Astrocyte (in vitro differentiated cells and primary cell): ENCODE results near the gene PLK3. TPM values are rescaled to one million over a fixed set of nuclear protein-coding genes. Genes with fewer than 3 reads are reported as not detected.

Source experiments
- DNase-seq: peaks from one replicate; pipeline ENCODE4 v3.0.0-alpha.2; 2010; ENCODE audit warnings: low read depth
- FAIRE-seq: peaks from 2 replicates; lab custom pipeline; 2011; peaks lifted over from hg19 to GRCh38; lab: Jason Lieb, UNC
- H2AFZ ChIP-seq: 2 replicates; pipeline ENCODE4 v1.6.0; 2012; ENCODE audit warnings: low read depth, low read length, inconsistent platforms
- H3K27ac ChIP-seq: 2 replicates; pipeline ENCODE4 v1.5.1; 2011; ENCODE audit warnings: low read depth, low read length, inconsistent platforms
- H3K27me3 ChIP-seq: 2 replicates; pipeline ENCODE4 v1.6.0; 2011; ENCODE audit warnings: low read length, inconsistent platforms; ENCODE audit not compliant: insufficient read depth
- H3K36me3 ChIP-seq: 2 replicates; pipeline ENCODE4 v1.5.1; 2011; ENCODE audit warnings: low read length, inconsistent platforms; ENCODE audit not compliant: insufficient read depth
- H3K4me1 ChIP-seq: 2 replicates; pipeline ENCODE4 v1.5.1; 2011; ENCODE audit warnings: low read length, inconsistent platforms; ENCODE audit not compliant: insufficient read depth
- H3K4me2 ChIP-seq: 2 replicates; pipeline ENCODE4 v1.6.0; 2012; ENCODE audit warnings: low read length, inconsistent platforms
- H3K4me3 ChIP-seq: 2 replicates; pipeline ENCODE4 v1.5.1; 2011; ENCODE audit warnings: low read depth, mild to moderate bottlenecking, low read length, inconsistent platforms; ENCODE audit not compliant: insufficient read depth
- H3K79me2 ChIP-seq: 2 replicates; pipeline ENCODE4 v1.6.0; 2012; ENCODE audit warnings: mild to moderate bottlenecking, low read length, inconsistent platforms; ENCODE audit not compliant: insufficient read depth
- H3K9ac ChIP-seq: 2 replicates; pipeline ENCODE4 v1.6.0; 2012; ENCODE audit warnings: mild to moderate bottlenecking, low read length, inconsistent platforms
- H3K9me3 ChIP-seq: 2 replicates; pipeline ENCODE4 v1.5.1; 2012; ENCODE audit warnings: low read depth, mild to moderate bottlenecking, low read length, inconsistent platforms; ENCODE audit not compliant: insufficient read depth
- H4K20me1 ChIP-seq: 2 replicates; pipeline ENCODE4 v1.6.0; 2012; ENCODE audit warnings: low read length, inconsistent platforms; ENCODE audit not compliant: insufficient read depth
- H3K27ac Mint-ChIP-seq: one replicate; pipeline ENCODE4 v1.8.0; 2021; ENCODE audit warnings: mild to moderate bottlenecking, mixed read lengths; ENCODE audit not compliant: unreplicated experiment
- H3K27me3 Mint-ChIP-seq: one replicate; pipeline ENCODE4 v1.8.0; 2021; ENCODE audit warnings: low read depth, mixed read lengths; ENCODE audit not compliant: unreplicated experiment
- H3K36me3 Mint-ChIP-seq: one replicate; pipeline ENCODE4 v1.8.0; 2021; ENCODE audit warnings: low read depth, mixed read lengths; ENCODE audit not compliant: unreplicated experiment
- H3K4me1 Mint-ChIP-seq: one replicate; pipeline ENCODE4 v1.8.0; 2021; ENCODE audit warnings: low read depth, mixed read lengths; ENCODE audit not compliant: unreplicated experiment
- H3K4me3 Mint-ChIP-seq: one replicate; pipeline ENCODE4 v1.8.0; 2021; ENCODE audit warnings: mild to moderate bottlenecking, moderate library complexity, mixed read lengths; ENCODE audit not compliant: unreplicated experiment
- H3K9me3 Mint-ChIP-seq: one replicate; pipeline ENCODE4 v1.8.0; 2021; ENCODE audit warnings: mild to moderate bottlenecking, mixed read lengths; ENCODE audit not compliant: unreplicated experiment
- EZH2 ChIP-seq: IDR thresholded peaks from 2 replicates; pipeline ENCODE4 v1.6.1; 2012; ENCODE audit warnings: mild to moderate bottlenecking, low read length, inconsistent platforms; ENCODE audit not compliant: insufficient read depth
- total RNA-seq: library from RNA; stranded (reverse); gene quantifications from 2 replicates; pipeline ENCODE4 v1.2.1, GENCODE V29; 2021
- TF ChIP-seq, protein P1 (sequence below): IDR thresholded peaks from 2 replicates; pipeline ENCODE4 v1.5.1; 2011; ENCODE audit warnings: low read depth, mild to moderate bottlenecking, inconsistent platforms, low read length, moderate library complexity; ENCODE audit not compliant: insufficient read depth

PLK3 gene
- total RNA-seq, 1 donor from 2014 or later = 66.4 TPM

DNA sequence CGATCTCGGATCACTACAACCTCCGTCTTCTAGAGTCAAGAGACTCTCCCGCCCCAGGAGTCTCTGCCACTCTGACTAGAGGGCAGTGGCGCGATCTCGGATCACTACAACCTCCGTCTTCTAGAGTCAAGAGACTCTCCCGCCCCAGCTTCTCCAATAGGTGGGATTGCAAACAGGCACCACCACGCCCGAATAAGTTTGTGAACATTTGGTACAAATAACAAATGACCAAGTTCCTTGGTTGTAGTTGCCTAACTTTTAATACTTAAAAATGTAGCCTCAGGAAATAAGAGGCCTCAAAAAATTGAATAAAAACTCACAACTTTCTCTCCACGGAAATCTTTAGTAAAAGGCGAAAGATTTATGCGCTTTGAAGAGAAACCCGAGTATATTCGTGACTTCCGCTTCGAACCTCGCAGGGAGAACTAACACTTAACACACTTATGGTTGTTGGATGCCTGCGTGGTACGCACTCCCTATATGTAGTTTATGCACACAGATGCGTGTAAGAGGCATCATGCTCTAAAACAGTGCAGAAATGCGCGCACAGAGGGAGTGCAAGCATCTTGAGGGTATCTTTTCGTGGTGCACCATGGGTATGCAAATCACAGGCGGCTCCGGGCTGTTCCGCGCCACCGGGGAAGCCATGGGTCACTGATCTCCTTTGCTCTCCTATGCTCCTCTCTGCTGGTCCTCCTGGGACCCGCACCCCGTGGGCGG, 19.6 kb downstream of the PLK3 start:
- Histone ChIP-seq H3K27me3 (no peaks in the 10 kb centered on the region), H3K9me3 (no peaks in the 10 kb centered on the region), H3K79me2 (no peaks in the 10 kb centered on the region), H3K4me1 (peaks cover 13% of the 10 kb centered on the region), H3K4me2 (peak overlapping the region; percentile 84), H3K4me3 (peak overlapping the region; percentile 60), H3K9ac (peak overlapping the region; percentile 94), H3K36me3 (peaks cover 13% of the 10 kb centered on the region), H4K20me1 (no peaks in the 10 kb centered on the region), H2AFZ (peak overlapping the region; percentile 83), H3K27ac (peak overlapping the region; percentile 99)
- FAIRE-seq (peak; percentile 39), DNase-seq (peak; percentile 94)
- H3K9me3 Mint-ChIP-seq = peaks cover 3% of the 10 kb centered on the region
- H3K36me3 Mint-ChIP-seq = peaks cover 10% of the 10 kb centered on the region
- peaks cover 15% of the 10 kb centered on the region for H3K4me1 Mint-ChIP-seq
- H3K27ac Mint-ChIP-seq = peak overlapping the region; percentile 99
- peak overlapping the region; percentile 81 for H3K4me3 Mint-ChIP-seq
- TF ChIP-seq EZH2 = no peak
- TF ChIP-seq, protein P1, sequence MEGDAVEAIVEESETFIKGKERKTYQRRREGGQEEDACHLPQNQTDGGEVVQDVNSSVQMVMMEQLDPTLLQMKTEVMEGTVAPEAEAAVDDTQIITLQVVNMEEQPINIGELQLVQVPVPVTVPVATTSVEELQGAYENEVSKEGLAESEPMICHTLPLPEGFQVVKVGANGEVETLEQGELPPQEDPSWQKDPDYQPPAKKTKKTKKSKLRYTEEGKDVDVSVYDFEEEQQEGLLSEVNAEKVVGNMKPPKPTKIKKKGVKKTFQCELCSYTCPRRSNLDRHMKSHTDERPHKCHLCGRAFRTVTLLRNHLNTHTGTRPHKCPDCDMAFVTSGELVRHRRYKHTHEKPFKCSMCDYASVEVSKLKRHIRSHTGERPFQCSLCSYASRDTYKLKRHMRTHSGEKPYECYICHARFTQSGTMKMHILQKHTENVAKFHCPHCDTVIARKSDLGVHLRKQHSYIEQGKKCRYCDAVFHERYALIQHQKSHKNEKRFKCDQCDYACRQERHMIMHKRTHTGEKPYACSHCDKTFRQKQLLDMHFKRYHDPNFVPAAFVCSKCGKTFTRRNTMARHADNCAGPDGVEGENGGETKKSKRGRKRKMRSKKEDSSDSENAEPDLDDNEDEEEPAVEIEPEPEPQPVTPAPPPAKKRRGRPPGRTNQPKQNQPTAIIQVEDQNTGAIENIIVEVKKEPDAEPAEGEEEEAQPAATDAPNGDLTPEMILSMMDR = no peak
- H3K27me3 Mint-ChIP-seq = peaks cover 2% of the 10 kb centered on the region

DNA sequence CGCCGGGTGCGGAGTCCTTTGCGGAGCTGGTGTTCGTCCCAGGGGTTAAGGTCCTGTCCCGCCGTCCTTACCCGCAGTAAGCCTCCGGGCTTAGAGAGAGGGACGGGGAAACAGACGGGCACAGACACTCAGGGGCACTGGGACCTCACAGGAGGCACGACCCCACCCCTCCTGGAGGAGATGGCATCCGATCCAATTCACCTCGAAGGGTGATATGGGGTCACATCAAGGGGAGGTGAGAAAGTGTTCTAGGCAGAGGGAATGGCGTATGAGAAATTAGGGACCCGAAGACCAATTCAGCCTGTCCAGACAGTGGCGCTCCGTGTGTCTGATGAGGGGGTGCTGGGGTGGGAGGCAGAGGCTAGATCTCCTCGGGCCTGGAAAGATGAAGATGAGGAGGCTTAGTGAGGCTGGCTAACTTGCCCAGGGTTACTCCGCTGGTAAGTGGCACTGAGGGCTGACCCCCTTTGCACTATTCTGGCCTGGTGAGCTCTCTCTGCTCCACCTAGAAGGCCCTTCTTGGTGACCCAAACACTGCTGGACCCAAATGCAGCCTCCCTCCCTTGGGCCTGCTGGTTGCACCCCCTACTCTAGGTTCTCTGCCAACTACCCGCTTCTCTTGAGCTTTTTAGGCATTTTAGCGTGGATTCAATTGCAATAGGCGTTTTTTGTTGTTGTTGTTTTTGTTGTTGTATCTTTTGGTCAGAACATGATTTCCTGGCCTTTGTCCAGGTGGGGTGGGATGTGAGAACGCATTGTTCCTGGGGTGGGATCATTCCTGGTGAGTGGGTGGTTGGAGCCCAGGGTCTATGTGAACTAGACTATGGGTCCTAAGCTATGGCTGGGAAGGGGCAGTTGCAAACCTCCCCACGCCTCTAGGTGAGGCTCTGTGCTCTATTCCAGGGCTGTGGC, 20.4 kb downstream of the PLK3 start:
- H3K9me3 ChIP-seq = no peaks in the 10 kb centered on the region
- peak overlapping the region; percentile 60 for H3K4me3 ChIP-seq
- peaks cover 11% of the 10 kb centered on the region for H3K4me1 ChIP-seq
- H3K27ac ChIP-seq = peak overlapping the region; percentile 99
- peaks cover 6% of the 10 kb centered on the region for H3K36me3 ChIP-seq
- peak overlapping the region; percentile 94 for H3K9ac ChIP-seq
- DNase-seq (no peak), FAIRE-seq (no peak)
- peaks cover 2% of the 10 kb centered on the region for H3K27me3 Mint-ChIP-seq
- no peaks in the 10 kb centered on the region for H3K79me2 ChIP-seq
- peaks cover 3% of the 10 kb centered on the region for H3K9me3 Mint-ChIP-seq
- H2AFZ ChIP-seq = peak overlapping the region; percentile 83
- peak overlapping the region; percentile 84 for H3K4me2 ChIP-seq
- peak overlapping the region; percentile 81 for H3K4me3 Mint-ChIP-seq
- peak overlapping the region; percentile 99 for H3K27ac Mint-ChIP-seq
- peaks cover 3% of the 10 kb centered on the region for H3K36me3 Mint-ChIP-seq
- peaks cover 8% of the 10 kb centered on the region for H3K4me1 Mint-ChIP-seq
- H4K20me1 ChIP-seq = no peaks in the 10 kb centered on the region
- TF ChIP-seq, protein P1 = no peak
- TF ChIP-seq EZH2 = no peak
- no peaks in the 10 kb centered on the region for H3K27me3 ChIP-seq
